ENCODE results near the gene RPAP2. TPM values are rescaled to one million over a fixed set of nuclear protein-coding genes. Genes with fewer than 3 reads are reported as not detected.
A peak's percentile ranks its signal among the peaks of the same experiment; 100 is the strongest.
"Not testable (repeated sequence)": the region's sequence is repeated elsewhere in the genome, so short reads cannot be mapped to it uniquely, and the experiment has no call there.

Gene RPAP2
- total RNA-seq (2012; rRNA removed), result 6.3 and 8.1 TPM in 2 replicates

GRCh38 chr1:92298573-92299476 is at the start of gene RPAP2, which contains the start of gene GLMN:
Gene RPAP2 (plus strand): TSS chr1:92299059. CDS start chr1:92299074, 15 bp downstream.
Gene GLMN (minus strand): TSS chr1:92298987. CDS start chr1:92297999, 988 bp downstream.
- H3K4me3 ChIP-seq (ENCODE audit: low read length), result peak within 1 kb of the TSS; percentile 92
- H3K9me3 ChIP-seq (replicated peaks; ENCODE audit: low read length), result no peaks in the 10 kb centered on the region
- no peaks in the 10 kb centered on the region for H3K27me3 ChIP-seq (ENCODE audit: control insufficient read depth, insufficient read depth, low read length)
- peaks cover 16% of the 10 kb centered on the region for H3K4me1 ChIP-seq (ENCODE audit: control insufficient read depth, insufficient read depth, low read length)
- peak within 1 kb of the TSS; percentile 86 for H3K4me2 ChIP-seq (ENCODE audit: low read length)
- peaks cover 11% of the 10 kb centered on the region for H3K36me3 ChIP-seq (ENCODE audit: insufficient read depth, low read length)
- peak within 1 kb of the TSS; percentile 95 for H3K9ac ChIP-seq (ENCODE audit: low read depth, low read length)

GRCh38 chr1:92254714-92255113 is 44.1 kb upstream of the RPAP2 start:
- not testable (repeated sequence) for H3K27me3 ChIP-seq (ENCODE audit: control insufficient read depth, insufficient read depth, low read length); H3K36me3 ChIP-seq (ENCODE audit: insufficient read depth, low read length); H3K9me3 ChIP-seq (replicated peaks; ENCODE audit: low read length); H3K9ac ChIP-seq (ENCODE audit: low read depth, low read length); H3K4me2 ChIP-seq (ENCODE audit: low read length); H3K4me1 ChIP-seq (ENCODE audit: control insufficient read depth, insufficient read depth, low read length); H3K4me3 ChIP-seq (ENCODE audit: low read length)

GRCh38 chr1:92259350-92259749 is 39.5 kb upstream of the RPAP2 start:
- Histone ChIP-seq H3K36me3 (ENCODE audit: insufficient read depth, low read length) (peaks cover 32% of the 10 kb centered on the region), H3K9ac (ENCODE audit: low read depth, low read length) (no peak overlapping the region), H3K27me3 (ENCODE audit: control insufficient read depth, insufficient read depth, low read length) (no peaks in the 10 kb centered on the region), H3K4me3 (ENCODE audit: low read length) (no peak overlapping the region), H3K9me3 (replicated peaks; ENCODE audit: low read length) (no peaks in the 10 kb centered on the region), H3K4me1 (ENCODE audit: control insufficient read depth, insufficient read depth, low read length) (peaks cover 3% of the 10 kb centered on the region), H3K4me2 (ENCODE audit: low read length) (no peak overlapping the region)

GRCh38 chr1:92262516-92262915 is 36.3 kb upstream of the RPAP2 start:
- H3K36me3 ChIP-seq (ENCODE audit: insufficient read depth, low read length), result peaks cover 42% of the 10 kb centered on the region
- no peaks in the 10 kb centered on the region for H3K9me3 ChIP-seq (replicated peaks; ENCODE audit: low read length)
- no peak overlapping the region for H3K4me2 ChIP-seq (ENCODE audit: low read length)
- no peak overlapping the region for H3K4me3 ChIP-seq (ENCODE audit: low read length)
- no peak overlapping the region for H3K9ac ChIP-seq (ENCODE audit: low read depth, low read length)
- no peaks in the 10 kb centered on the region for H3K27me3 ChIP-seq (ENCODE audit: control insufficient read depth, insufficient read depth, low read length)
- peaks cover 3% of the 10 kb centered on the region for H3K4me1 ChIP-seq (ENCODE audit: control insufficient read depth, insufficient read depth, low read length)

- no peaks in the 10 kb centered on the region for H3K27me3 ChIP-seq (ENCODE audit: control insufficient read depth, insufficient read depth, low read length)
- H3K4me1 ChIP-seq (ENCODE audit: control insufficient read depth, insufficient read depth, low read length), result no peaks in the 10 kb centered on the region
- H3K4me3 ChIP-seq (ENCODE audit: low read length), result no peak overlapping the region
- H3K9ac ChIP-seq (ENCODE audit: low read depth, low read length), result no peak overlapping the region
- H3K4me2 ChIP-seq (ENCODE audit: low read length), result no peak overlapping the region
- H3K36me3 ChIP-seq (ENCODE audit: insufficient read depth, low read length), result peaks cover 9% of the 10 kb centered on the region
- H3K9me3 ChIP-seq (replicated peaks; ENCODE audit: low read length), result no peaks in the 10 kb centered on the region
Observed at GRCh38 chr1:92273039-92273438, 25.8 kb upstream of the RPAP2 start.

GRCh38 chr1:92274939-92275338 is 23.9 kb upstream of the RPAP2 start:
- Histone ChIP-seq H3K4me3 (ENCODE audit: low read length) (no peak overlapping the region), H3K9me3 (replicated peaks; ENCODE audit: low read length) (no peaks in the 10 kb centered on the region), H3K4me1 (ENCODE audit: control insufficient read depth, insufficient read depth, low read length) (no peaks in the 10 kb centered on the region), H3K27me3 (ENCODE audit: control insufficient read depth, insufficient read depth, low read length) (no peaks in the 10 kb centered on the region), H3K9ac (ENCODE audit: low read depth, low read length) (no peak overlapping the region), H3K4me2 (ENCODE audit: low read length) (no peak overlapping the region), H3K36me3 (ENCODE audit: insufficient read depth, low read length) (peaks cover 13% of the 10 kb centered on the region)

GRCh38 chr1:92276082-92276481 is 22.8 kb upstream of the RPAP2 start:
- Histone ChIP-seq H3K4me3 (ENCODE audit: low read length) (no peak overlapping the region), H3K4me2 (ENCODE audit: low read length) (no peak overlapping the region), H3K36me3 (ENCODE audit: insufficient read depth, low read length) (peaks cover 17% of the 10 kb centered on the region), H3K27me3 (ENCODE audit: control insufficient read depth, insufficient read depth, low read length) (no peaks in the 10 kb centered on the region), H3K4me1 (ENCODE audit: control insufficient read depth, insufficient read depth, low read length) (no peaks in the 10 kb centered on the region), H3K9me3 (replicated peaks; ENCODE audit: low read length) (no peaks in the 10 kb centered on the region), H3K9ac (ENCODE audit: low read depth, low read length) (no peak overlapping the region)

GRCh38 chr1:92277105-92277723 is 21.6 kb upstream of the RPAP2 start:
- Histone ChIP-seq H3K36me3 (ENCODE audit: insufficient read depth, low read length) (peaks cover 17% of the 10 kb centered on the region), H3K9me3 (replicated peaks; ENCODE audit: low read length) (no peaks in the 10 kb centered on the region), H3K4me2 (ENCODE audit: low read length) (no peak overlapping the region), H3K4me3 (ENCODE audit: low read length) (no peak overlapping the region), H3K4me1 (ENCODE audit: control insufficient read depth, insufficient read depth, low read length) (no peaks in the 10 kb centered on the region), H3K27me3 (ENCODE audit: control insufficient read depth, insufficient read depth, low read length) (no peaks in the 10 kb centered on the region), H3K9ac (ENCODE audit: low read depth, low read length) (no peak overlapping the region)

GRCh38 chr1:92279781-92280180 is 19.1 kb upstream of the RPAP2 start:
- not testable (repeated sequence) for H3K4me3 ChIP-seq (ENCODE audit: low read length); H3K9ac ChIP-seq (ENCODE audit: low read depth, low read length); H3K27me3 ChIP-seq (ENCODE audit: control insufficient read depth, insufficient read depth, low read length); H3K36me3 ChIP-seq (ENCODE audit: insufficient read depth, low read length); H3K9me3 ChIP-seq (replicated peaks; ENCODE audit: low read length); H3K4me2 ChIP-seq (ENCODE audit: low read length); H3K4me1 ChIP-seq (ENCODE audit: control insufficient read depth, insufficient read depth, low read length)

GRCh38 chr1:92281411-92281810 is 17.4 kb upstream of the RPAP2 start:
- H3K4me1 ChIP-seq (ENCODE audit: control insufficient read depth, insufficient read depth, low read length); H3K27me3 ChIP-seq (ENCODE audit: control insufficient read depth, insufficient read depth, low read length); H3K36me3 ChIP-seq (ENCODE audit: insufficient read depth, low read length); H3K9ac ChIP-seq (ENCODE audit: low read depth, low read length); H3K4me2 ChIP-seq (ENCODE audit: low read length); H3K4me3 ChIP-seq (ENCODE audit: low read length); H3K9me3 ChIP-seq (replicated peaks; ENCODE audit: low read length): not testable (repeated sequence)

GRCh38 chr1:92291372-92291999 is 7.4 kb upstream of the RPAP2 start:
- Histone ChIP-seq H3K27me3 (ENCODE audit: control insufficient read depth, insufficient read depth, low read length) (no peaks in the 10 kb centered on the region), H3K9me3 (replicated peaks; ENCODE audit: low read length) (no peaks in the 10 kb centered on the region), H3K36me3 (ENCODE audit: insufficient read depth, low read length) (peaks cover 28% of the 10 kb centered on the region), H3K4me2 (ENCODE audit: low read length) (no peak overlapping the region), H3K4me1 (ENCODE audit: control insufficient read depth, insufficient read depth, low read length) (no peaks in the 10 kb centered on the region), H3K4me3 (ENCODE audit: low read length) (no peak overlapping the region), H3K9ac (ENCODE audit: low read depth, low read length) (no peak overlapping the region)

Data from skeletal muscle satellite cell (primary cell).